Body of pancreas (tissue), 4 donors: ENCODE results near the gene NRBF2. TPM values are rescaled to one million over a fixed set of nuclear protein-coding genes. Genes with fewer than 3 reads are reported as not detected.
A peak's percentile ranks its signal among the peaks of the same experiment; 100 is the strongest.

ENCODE experiments used
- ATAC-seq: fragments of 150-250 bp; one replicate; pipeline ENCODE4 v1.9.1; 2016
- DNase-seq, 4 donors: peaks; one replicate each; pipeline ENCODE4 v3.0.0-alpha.2; 2019
- H3K27ac ChIP-seq, 4 donors: fragments of 200-600 bp; sonication (generic); 1 replicate in 3 of 4; 2 replicates in 1 of 4; pipeline versions ENCODE4 v1.5.1 to v1.6.1; 2016 to 2019; ENCODE audit warnings: mild to moderate bottlenecking in 1 of 4, mixed read lengths in 1 of 4, moderate library complexity in 1 of 4
- H3K27me3 ChIP-seq, 2 donors: fragments of 200-600 bp; sonication (generic); one replicate each; pipeline ENCODE4 v1.6.0; 2016; ENCODE audit warnings: mild to moderate bottlenecking in 1 of 2
- H3K36me3 ChIP-seq, 2 donors: fragments of 200-600 bp; sonication (generic); replicated peaks in 1 of 2; 2 replicates each; pipeline ENCODE4 v1.5.1; 2016; ENCODE audit warnings: low read depth in 2 of 2; ENCODE audit not compliant: insufficient read depth in 1 of 2
- H3K4me1 ChIP-seq: fragments of 200-600 bp; sonication (generic); one replicate; pipeline ENCODE4 v1.6.0; 2016
- H3K4me3 ChIP-seq, 2 donors: fragments of 200-600 bp; sonication (generic); 1 replicate in 1 of 2; 2 replicates in 1 of 2; pipeline ENCODE4 v1.5.1; 2016 to 2019
- H3K9me3 ChIP-seq, 3 donors: fragments of 200-600 bp; sonication (generic); 1 replicate in 2 of 3; 2 replicates in 1 of 3; pipeline ENCODE4 v1.5.1; 2016
- CTCF ChIP-seq, 7 experiments: fragments of 450-650 bp in 4 of 7; fragments of 200-600 bp in 3 of 7; sonication (generic) in 3 of 7; IDR thresholded peaks; one replicate each; pipeline ENCODE4 v1.5.1; 2016 to 2019; ENCODE audit warnings: antibody characterized with exemption in 7 of 7
- POLR2A ChIP-seq, 3 donors: fragments of 450-650 bp; IDR thresholded peaks; one replicate each; pipeline ENCODE4 v1.6.1; 2016; ENCODE audit warnings: antibody characterized with exemption in 3 of 3, mild to moderate bottlenecking in 2 of 3
- WGBS, 2 donors: methylation state at CpG; one replicate each; pipeline ENCODE4 v1.1.5; 2017; 5-methylcytosine and 5-hydroxymethylcytosine counted together
- intact Hi-C: fragments of 100-400 bp; cut with DNase I; formaldehyde crosslinking; loops from one replicate; pipeline ENCODE4 v1.15.1; 2023
- total RNA-seq, 2 donors: library from RNA; depleted of rRNA; stranded (reverse); fragments of >200 nt; gene quantifications; one replicate each; pipeline ENCODE4 v1.1.0, GENCODE V29; 2016

Gene NRBF2
- total RNA-seq, 2 donors from 2014 or later = 7.5 to 9.2 TPM

GRCh38 chr10:63157845-63158624 lies 24.9 kb downstream of the NRBF2 start:
- WGBS, 2 donors = 62 to 63% methylated on average over 3 of the region's 3 CpGs
- intact Hi-C loops = no loop called here
- peak in 3 of 4 donors; percentile 24 to 40 (median 33) for DNase-seq

GRCh38 chr10:63161592-63161991 lies 28.5 kb downstream of the NRBF2 start:
- DNase-seq (no peak), ATAC-seq (no peak)
- Histone ChIP-seq H3K9me3 (no peaks in the 10 kb centered on the region), H3K27ac (no peak overlapping the region), H3K4me3 (no peak overlapping the region), H3K27me3 (no peaks in the 10 kb centered on the region), H3K4me1 (peaks cover 9% of the 10 kb centered on the region), H3K36me3 (no peaks in the 10 kb centered on the region)
- TF ChIP-seq CTCF (IDR thresholded peaks at IDR 0.05) (no peak), POLR2A (IDR thresholded peaks at IDR 0.05) (no peak)
- intact Hi-C loops = no loop called here
- 47 to 48% methylated on average over 2 of the region's 2 CpGs for WGBS, 2 donors

More at GRCh38 chr10:63157845-63158624, 24.9 kb downstream of the NRBF2 start:
- Histone ChIP-seq H3K36me3 (peaks cover 0 to 7% of the 10 kb centered on the region in 2 donors), H3K27me3 (no peaks in the 10 kb centered on the region), H3K4me3 (no peak overlapping the region), H3K27ac (no peak overlapping the region), H3K4me1 (no peaks in the 10 kb centered on the region), H3K9me3 (no peaks in the 10 kb centered on the region)
- TF ChIP-seq POLR2A (IDR thresholded peaks at IDR 0.05) (no peak), CTCF (IDR thresholded peaks at IDR 0.05) (peak; percentile 58 to 76 (median 71))
- ATAC-seq = peak; percentile 74

GRCh38 chr10:63164166-63164623 lies 31.1 kb downstream of the NRBF2 start:
- WGBS, 2 donors = 45 to 58% methylated on average over 2 of the region's 2 CpGs
- intact Hi-C loops = no loop called here
- H3K4me1 ChIP-seq = peaks cover 13% of the 10 kb centered on the region
- no peaks in the 10 kb centered on the region for H3K36me3 ChIP-seq
- H3K9me3 ChIP-seq = no peaks in the 10 kb centered on the region
- peak; percentile 70 for ATAC-seq
- H3K4me3 ChIP-seq = no peak overlapping the region
- DNase-seq = peak; percentile 21 to 47 (median 33)
- TF ChIP-seq POLR2A (IDR thresholded peaks at IDR 0.05) = no peak
- no peak for TF ChIP-seq CTCF (IDR thresholded peaks at IDR 0.05)
- no peaks in the 10 kb centered on the region for H3K27me3 ChIP-seq
- no peak overlapping the region for H3K27ac ChIP-seq

GRCh38 chr10:63165249-63165648 lies 32.1 kb downstream of the NRBF2 start:
- TF ChIP-seq POLR2A (IDR thresholded peaks at IDR 0.05) (no peak), CTCF (IDR thresholded peaks at IDR 0.05) (no peak)
- ATAC-seq (no peak), DNase-seq (no peak)
- H3K27ac ChIP-seq = no peak overlapping the region
- 92 to 99% methylated on average over 7 of the region's 7 CpGs for WGBS, 2 donors
- peaks cover 19% of the 10 kb centered on the region for H3K4me1 ChIP-seq
- peaks cover 0 to 3% of the 10 kb centered on the region in 2 donors for H3K36me3 ChIP-seq
- H3K9me3 ChIP-seq = no peaks in the 10 kb centered on the region
- H3K27me3 ChIP-seq = no peaks in the 10 kb centered on the region
- no peak overlapping the region for H3K4me3 ChIP-seq
- intact Hi-C loops = no loop called here
